ENCODE measurements around the gene CAMTA2.

The CAMTA2 gene

DNA sequence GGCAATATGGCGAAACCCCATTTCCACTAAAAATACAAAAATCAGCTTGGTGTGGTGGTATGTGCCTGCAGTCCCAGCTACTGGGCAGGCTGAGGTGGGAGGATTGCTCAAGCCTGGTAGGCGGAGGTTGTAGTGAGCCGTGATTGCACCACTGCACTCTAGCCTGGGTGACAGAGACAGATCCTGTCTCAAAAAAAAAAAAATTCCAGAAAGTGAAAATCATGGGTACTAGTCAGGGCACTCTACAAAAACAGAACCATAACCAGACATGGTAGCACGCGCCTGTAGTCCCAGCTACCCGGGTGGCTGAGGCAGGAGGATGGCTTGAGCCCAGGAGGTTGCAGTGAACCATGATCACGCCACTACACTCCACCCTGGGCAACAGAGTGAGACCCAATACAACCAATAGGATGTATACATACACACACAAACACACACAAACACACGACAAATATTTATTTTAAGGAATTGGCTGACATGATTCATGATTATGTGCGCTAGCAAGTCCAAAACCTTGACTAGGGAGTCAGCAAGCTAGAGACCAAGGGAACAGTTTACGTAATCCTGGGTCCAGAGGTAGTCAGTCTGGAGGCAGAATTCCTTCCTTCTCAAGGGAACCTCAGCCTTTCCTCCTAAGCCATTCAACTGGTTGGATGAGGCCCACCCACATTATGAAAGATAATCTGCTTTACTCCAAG is 67.0 kb downstream of the CAMTA2 start:
- DNase-seq: no peak

DNA sequence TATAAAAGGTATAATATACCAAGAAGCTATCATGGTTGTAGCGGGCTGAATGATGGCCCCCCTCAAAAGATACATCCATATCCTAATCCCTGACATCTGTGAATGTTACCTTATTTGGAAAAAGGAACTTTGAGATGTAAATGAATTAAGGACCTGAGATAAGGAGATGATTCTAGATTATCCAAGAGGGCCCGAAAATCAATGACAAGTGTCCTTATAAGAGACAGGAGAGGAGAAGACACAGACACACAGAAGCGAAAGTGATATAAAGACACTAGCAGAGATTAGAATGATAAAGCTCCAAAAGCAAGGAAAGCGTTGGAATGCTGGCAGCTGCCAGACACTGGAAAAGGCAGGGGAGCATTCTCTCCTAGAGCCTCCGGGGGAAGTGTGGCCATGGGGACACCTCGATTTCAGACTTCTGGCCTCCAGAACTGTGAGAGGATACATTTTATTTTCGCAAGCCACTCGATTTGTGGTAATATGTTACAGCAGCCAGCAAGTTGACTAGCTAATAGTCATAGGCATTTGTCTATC is 67.9 kb downstream of the CAMTA2 start:
- no peak for DNase-seq
